ENCODE measurements around the gene PATE3. TPM values are rescaled to one million over a fixed set of nuclear protein-coding genes. Genes with fewer than 3 reads are reported as not detected.

Gene PATE3
- not detected for total RNA-seq

- DNase-seq, result no peak
- no peak for ATAC-seq
- intact Hi-C loops (cut with DNase I; ENCODE audit: low total_unique reads), result no loop called here
- no peaks in the 10 kb centered on the region for H3K9me3 ChIP-seq
- H3K27ac ChIP-seq, result no peak within 1 kb of the TSS
- in situ Hi-C loops (cut with MboI; ENCODE audit: low sequenced_read_pairs in 4 of 4), result no loop called here
- H3K4me3 ChIP-seq, result no peak within 1 kb of the TSS
- TF ChIP-seq POLR2A (IDR thresholded peaks at IDR 0.05), result no peak
- TF ChIP-seq CTCF (IDR thresholded peaks at IDR 0.05 in 4 of 5, conservative IDR thresholded peaks at IDR 0.05 in 1 of 5), result no peak
- no peaks in the 10 kb centered on the region for H3K27me3 ChIP-seq
- no peaks in the 10 kb centered on the region for H3K36me3 ChIP-seq
- H3K4me1 ChIP-seq, result no peaks in the 10 kb centered on the region
Measured at GRCh38 chr11:125787827-125788226, at the start of gene PATE3. TSS of gene PATE3 (plus strand) at chr11:125788127. CDS start at chr11:125788152, 25 bp downstream.

GRCh38 chr11:125740617-125741016, 47.3 kb upstream of the PATE3 start:
- no peak for TF ChIP-seq POLR2A (IDR thresholded peaks at IDR 0.05)
- no peak for TF ChIP-seq CTCF (IDR thresholded peaks at IDR 0.05 in 4 of 5, conservative IDR thresholded peaks at IDR 0.05 in 1 of 5)
- in situ Hi-C loops (cut with MboI; ENCODE audit: low sequenced_read_pairs in 4 of 4) (no loop called here), intact Hi-C loops (cut with DNase I; ENCODE audit: low total_unique reads) (no loop called here)
- ATAC-seq (no peak), DNase-seq (no peak)
- no peaks in the 10 kb centered on the region for H3K27me3 ChIP-seq
- no peaks in the 10 kb centered on the region for H3K36me3 ChIP-seq
- no peaks in the 10 kb centered on the region for H3K9me3 ChIP-seq
- no peak overlapping the region for H3K27ac ChIP-seq
- H3K4me3 ChIP-seq, result no peak overlapping the region
- H3K4me1 ChIP-seq, result no peaks in the 10 kb centered on the region

GRCh38 chr11:125743681-125744080, 44.2 kb upstream of the PATE3 start:
- H3K27me3 ChIP-seq, result no peaks in the 10 kb centered on the region
- in situ Hi-C loops (cut with MboI; ENCODE audit: low sequenced_read_pairs in 4 of 4) (no loop called here), intact Hi-C loops (cut with DNase I; ENCODE audit: low total_unique reads) (no loop called here)
- H3K27ac ChIP-seq, result no peak overlapping the region
- no peak for TF ChIP-seq POLR2A (IDR thresholded peaks at IDR 0.05)
- TF ChIP-seq CTCF (IDR thresholded peaks at IDR 0.05 in 4 of 5, conservative IDR thresholded peaks at IDR 0.05 in 1 of 5), result no peak
- ATAC-seq, result no peak
- DNase-seq, result no peak
- H3K36me3 ChIP-seq, result no peaks in the 10 kb centered on the region
- no peak overlapping the region for H3K4me3 ChIP-seq
- H3K9me3 ChIP-seq, result no peaks in the 10 kb centered on the region
- no peaks in the 10 kb centered on the region for H3K4me1 ChIP-seq

- in situ Hi-C loops (cut with MboI; ENCODE audit: low sequenced_read_pairs in 4 of 4), result no loop called here
- no peaks in the 10 kb centered on the region for H3K4me1 ChIP-seq
- no peak within 1 kb of the TSS for H3K27ac ChIP-seq
- intact Hi-C loops (cut with DNase I; ENCODE audit: low total_unique reads), result no loop called here
- H3K4me3 ChIP-seq, result no peak within 1 kb of the TSS
- no peaks in the 10 kb centered on the region for H3K36me3 ChIP-seq
- TF ChIP-seq POLR2A (IDR thresholded peaks at IDR 0.05) (no peak), CTCF (IDR thresholded peaks at IDR 0.05 in 4 of 5, conservative IDR thresholded peaks at IDR 0.05 in 1 of 5) (no peak)
- DNase-seq (no peak), ATAC-seq (no peak)
- no peaks in the 10 kb centered on the region for H3K27me3 ChIP-seq
- no peaks in the 10 kb centered on the region for H3K9me3 ChIP-seq
Measured at GRCh38 chr11:125745979-125746378, 41.9 kb upstream of the PATE3 start, which contains the start of gene PATE1. TSS of gene PATE1 (plus strand) at chr11:125746279. CDS start at chr11:125746305, 26 bp downstream.

- Histone ChIP-seq H3K27ac (no peak overlapping the region), H3K27me3 (no peaks in the 10 kb centered on the region), H3K4me3 (no peak overlapping the region), H3K9me3 (no peaks in the 10 kb centered on the region), H3K36me3 (no peaks in the 10 kb centered on the region), H3K4me1 (no peaks in the 10 kb centered on the region)
- ATAC-seq (no peak), DNase-seq (no peak)
- in situ Hi-C loops (cut with MboI; ENCODE audit: low sequenced_read_pairs in 4 of 4), result no loop called here
- no peak for TF ChIP-seq POLR2A (IDR thresholded peaks at IDR 0.05)
- TF ChIP-seq CTCF (IDR thresholded peaks at IDR 0.05 in 4 of 5, conservative IDR thresholded peaks at IDR 0.05 in 1 of 5), result no peak
- intact Hi-C loops (cut with DNase I; ENCODE audit: low total_unique reads), result no loop called here
Measured at GRCh38 chr11:125750629-125751028, 37.3 kb upstream of the PATE3 start.
